AG04450 (cell line): ENCODE measurements around the gene UFC1. TPM values are rescaled to one million over a fixed set of nuclear protein-coding genes. Genes with fewer than 3 reads are reported as not detected.

Experiments
- CTCF ChIA-PET: fragments of 300-600, 350-600 bp; formaldehyde crosslinking; extraction: SDS; loops from one replicate; lab custom pipeline; 2022; ENCODE audit warnings: antibody characterized with exemption, inconsistent platforms; lab: Charles Lee
- POLR2A ChIA-PET: fragments of 350-600 bp; formaldehyde crosslinking; extraction: SDS; loops from one replicate; lab custom pipeline; 2021; ENCODE audit warnings: antibody characterized with exemption, inconsistent platforms; lab: Yijun Ruan, JAX
- DNase-seq: peaks from one replicate; pipeline ENCODE4 v3.0.0-alpha.2; 2011; ENCODE audit warnings: low read depth, low spot score
- H3K27ac ChIP-seq: one replicate; pipeline ENCODE4 v1.5.1; 2012; ENCODE audit warnings: low read depth, low read length, control low read depth
- H3K27me3 ChIP-seq: one replicate; pipeline ENCODE4 v1.6.0; 2012; ENCODE audit warnings: low read length; ENCODE audit not compliant: control insufficient read depth, insufficient read depth
- H3K4me3 ChIP-seq: 2 replicates; pipeline ENCODE4 v1.5.1; 2011; ENCODE audit warnings: mild to moderate bottlenecking, low read depth, low read length, control low read depth
- H3K9me3 ChIP-seq: 2 replicates; pipeline ENCODE4 v1.5.1; 2012; ENCODE audit warnings: low read length; ENCODE audit not compliant: control insufficient read depth, insufficient read depth
- CTCF ChIP-seq: IDR thresholded peaks from 2 replicates; pipeline ENCODE4 v1.5.1; 2011; ENCODE audit warnings: low read depth, low read length, control low read depth, inconsistent platforms
- polyA plus RNA-seq: library from polyadenylated mRNA; depleted of rRNA; stranded (reverse); fragments of >200 nt; gene quantifications from 2 replicates; pipeline ENCODE4 v1.2.3, GENCODE V29; 2011

UFC1 gene
- polyA plus RNA-seq, 1 experiment: 146 TPM

DNA sequence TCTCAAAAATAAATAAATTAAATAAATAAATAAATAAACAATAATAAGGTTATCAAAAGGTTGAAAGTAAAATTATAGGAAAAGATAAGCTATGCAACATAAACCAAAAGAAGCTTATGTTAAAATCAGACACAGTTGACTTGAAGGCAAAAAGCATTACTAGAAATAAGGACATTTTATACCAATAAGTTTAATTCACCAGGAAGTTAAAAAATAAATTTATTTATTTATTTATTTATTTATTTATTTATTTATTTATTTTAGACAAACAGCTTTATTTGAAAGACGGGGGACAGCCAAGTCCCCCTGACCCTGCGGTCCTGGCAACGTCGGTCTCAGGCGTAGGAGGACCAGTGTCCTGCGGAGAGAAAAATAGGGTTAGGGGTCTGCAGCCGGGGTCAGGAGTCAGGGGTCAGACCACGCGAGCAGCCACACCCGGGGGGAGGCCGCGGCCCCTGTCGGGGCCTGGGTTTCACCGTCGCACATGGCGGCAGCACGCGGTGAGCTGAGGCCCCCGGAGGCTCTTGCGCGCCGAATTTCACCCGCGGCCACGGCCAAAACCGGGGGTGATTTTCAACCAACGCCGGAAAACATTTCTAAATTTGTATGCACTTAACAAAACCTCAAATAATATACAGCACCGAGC is 12.9 kb upstream of the UFC1 start:
- H3K27ac ChIP-seq: no peak overlapping the region
- TF ChIP-seq CTCF: no peak
- no peaks in the 10 kb centered on the region for H3K9me3 ChIP-seq
- ChIA-PET CTCF (interaction anchor here (0.6 to 5.7 kb wide), 13 partner anchors 10 to 307 kb away, joined by 3 to 87 read pairs (median 4); partner anchors contain the start of genes ITLN2 and PPOX), POLR2A (no interaction called here)
- H3K4me3 ChIP-seq: no peak overlapping the region
- DNase-seq: no peak
- no peaks in the 10 kb centered on the region for H3K27me3 ChIP-seq

DNA sequence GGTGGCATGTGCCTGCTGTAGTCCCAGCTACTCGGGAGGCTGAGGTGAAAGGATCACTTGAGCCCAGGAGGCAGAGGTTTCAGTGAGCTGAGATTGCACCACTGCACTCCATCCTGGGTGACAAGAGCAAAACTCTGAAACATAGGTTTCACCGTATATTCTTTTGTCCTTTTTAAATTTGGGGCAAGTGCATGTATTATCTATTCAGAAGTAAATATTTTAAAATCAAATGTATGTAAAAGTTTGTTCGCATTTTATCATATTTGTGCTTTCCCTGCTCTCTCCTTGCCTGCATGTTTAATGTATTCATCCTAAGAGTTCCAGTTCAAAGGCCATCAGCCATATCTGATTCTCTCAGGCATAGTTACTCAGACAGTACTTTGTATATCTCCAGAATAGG is 7.9 kb upstream of the UFC1 start:
- POLR2A ChIA-PET: no interaction called here
- no peak for TF ChIP-seq CTCF
- CTCF ChIA-PET: interaction anchor here (0.7 kb wide), 1 partner anchor 1230 kb away, joined by 5 read pairs; no protein-coding TSS in a partner anchor

GRCh38 chr1:161153176-161153575 is 602 bp upstream of the UFC1 start:
- TF ChIP-seq CTCF: no peak
- H3K27me3 ChIP-seq: no peaks in the 10 kb centered on the region
- ChIA-PET POLR2A (interaction anchor here (0.6 to 1.7 kb wide), 7 partner anchors 13 to 93 kb away, joined by 3 to 7 read pairs (median 5); partner anchors contain the start of genes NDUFS2, NIT1, PFDN2 and PPOX), CTCF (interaction anchor here (0.6 to 3.7 kb wide), 5 partner anchors 13 to 126 kb away, joined by 3 to 24 read pairs (median 5); partner anchors contain the start of genes PPOX and TOMM40L)
- DNase-seq: no peak
- H3K9me3 ChIP-seq: no peaks in the 10 kb centered on the region
- H3K27ac ChIP-seq: no peak overlapping the region
- peak overlapping the region; percentile 96 for H3K4me3 ChIP-seq

More for the DNA sequence above, 7.9 kb upstream of the UFC1 start:
- H3K9me3 ChIP-seq: no peaks in the 10 kb centered on the region
- DNase-seq: no peak
- H3K4me3 ChIP-seq: no peak overlapping the region
- H3K27me3 ChIP-seq: no peaks in the 10 kb centered on the region
- no peak overlapping the region for H3K27ac ChIP-seq

DNA sequence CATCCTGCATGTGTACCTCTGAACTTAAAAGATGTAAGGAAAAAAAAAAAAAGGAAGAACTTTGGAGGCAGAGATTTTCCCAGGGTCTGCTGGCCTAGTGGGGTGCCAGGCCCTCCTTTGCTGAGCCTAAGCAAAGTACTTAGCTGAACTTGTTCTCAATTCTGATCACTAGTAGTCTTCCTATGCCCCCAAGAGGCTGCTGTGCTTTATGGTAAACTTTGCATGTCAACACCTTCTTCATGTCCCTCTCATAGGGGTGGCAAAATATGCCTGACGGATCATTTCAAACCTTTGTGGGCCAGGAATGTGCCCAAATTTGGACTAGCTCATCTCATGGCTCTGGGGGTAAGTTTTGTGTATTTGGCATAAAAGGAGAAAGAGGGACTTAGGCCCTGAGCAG is 4.1 kb downstream of the UFC1 start:
- CTCF ChIA-PET: interaction anchor here (0.8 to 2.4 kb wide), 3 partner anchors 8 to 161 kb away, joined by 3 to 8 read pairs (median 5); partner anchors contain the start of gene PPOX
- POLR2A ChIA-PET: interaction anchor here (0.6 to 0.7 kb wide), 2 partner anchors 223 to 232 kb away, joined by 3 to 9 read pairs; no protein-coding TSS in a partner anchor
- Histone ChIP-seq H3K9me3 (no peaks in the 10 kb centered on the region; the same call in 1 of the 2 replicates), H3K27me3 (no peaks in the 10 kb centered on the region), H3K4me3 (no peak overlapping the region), H3K27ac (no peak overlapping the region)
- no peak for TF ChIP-seq CTCF
- no peak for DNase-seq
